Measurements from ENCODE around the gene AGAP1. TPM values are rescaled to one million over a fixed set of nuclear protein-coding genes. Genes with fewer than 3 reads are reported as not detected.

Gene AGAP1
- total RNA-seq, 1 experiment from 2014 or later = 56.4 TPM

DNA sequence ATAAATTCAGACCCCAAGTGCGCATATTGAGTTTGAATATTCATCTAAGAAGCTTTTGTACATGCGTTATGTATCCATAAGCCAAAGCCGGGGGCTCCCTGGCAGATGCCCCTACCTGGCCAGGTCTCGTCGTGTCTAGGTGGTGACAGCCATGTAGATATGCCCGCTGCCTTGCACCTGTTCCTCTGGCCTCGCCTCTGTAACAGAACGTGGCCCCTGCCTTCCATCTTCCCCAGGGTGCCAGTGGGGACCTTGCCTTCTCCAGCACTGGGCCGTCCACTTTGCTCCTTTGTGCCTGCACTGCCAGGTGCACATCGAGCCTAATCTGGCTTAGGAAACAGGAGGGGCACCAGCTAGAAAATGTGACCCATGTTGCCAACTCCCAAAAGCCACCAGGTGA lies 198.2 kb downstream of the AGAP1 start:
- intact Hi-C loops (cut with micrococcal nuclease; ENCODE audit: unreplicated experiment) = no loop called here
- no peak for DNase-seq
- Mint-ChIP-seq H3K4me1 (ENCODE audit: low read depth, unreplicated experiment) (peaks cover 31% of the 10 kb centered on the region), H3K27me3 (ENCODE audit: unreplicated experiment) (no peaks in the 10 kb centered on the region), H3K27ac (ENCODE audit: unreplicated experiment) (no peak overlapping the region), H3K36me3 (ENCODE audit: insufficient read depth, unreplicated experiment) (no peaks in the 10 kb centered on the region), H3K9me3 (ENCODE audit: low read depth, unreplicated experiment) (no peaks in the 10 kb centered on the region), H3K4me3 (ENCODE audit: low read depth, unreplicated experiment) (no peak overlapping the region)
- no TSS peak for BruUV-seq (replicated peaks)
- TF ChIP-seq, protein P1, sequence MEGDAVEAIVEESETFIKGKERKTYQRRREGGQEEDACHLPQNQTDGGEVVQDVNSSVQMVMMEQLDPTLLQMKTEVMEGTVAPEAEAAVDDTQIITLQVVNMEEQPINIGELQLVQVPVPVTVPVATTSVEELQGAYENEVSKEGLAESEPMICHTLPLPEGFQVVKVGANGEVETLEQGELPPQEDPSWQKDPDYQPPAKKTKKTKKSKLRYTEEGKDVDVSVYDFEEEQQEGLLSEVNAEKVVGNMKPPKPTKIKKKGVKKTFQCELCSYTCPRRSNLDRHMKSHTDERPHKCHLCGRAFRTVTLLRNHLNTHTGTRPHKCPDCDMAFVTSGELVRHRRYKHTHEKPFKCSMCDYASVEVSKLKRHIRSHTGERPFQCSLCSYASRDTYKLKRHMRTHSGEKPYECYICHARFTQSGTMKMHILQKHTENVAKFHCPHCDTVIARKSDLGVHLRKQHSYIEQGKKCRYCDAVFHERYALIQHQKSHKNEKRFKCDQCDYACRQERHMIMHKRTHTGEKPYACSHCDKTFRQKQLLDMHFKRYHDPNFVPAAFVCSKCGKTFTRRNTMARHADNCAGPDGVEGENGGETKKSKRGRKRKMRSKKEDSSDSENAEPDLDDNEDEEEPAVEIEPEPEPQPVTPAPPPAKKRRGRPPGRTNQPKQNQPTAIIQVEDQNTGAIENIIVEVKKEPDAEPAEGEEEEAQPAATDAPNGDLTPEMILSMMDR (IDR thresholded peaks at IDR 0.05; ENCODE audit: unreplicated experiment) = no peak
- CTCF ChIA-PET = interaction anchor here (0.5 kb wide), 1 partner anchor 442 kb away, joined by 3 read pairs; no protein-coding TSS in a partner anchor

DNA sequence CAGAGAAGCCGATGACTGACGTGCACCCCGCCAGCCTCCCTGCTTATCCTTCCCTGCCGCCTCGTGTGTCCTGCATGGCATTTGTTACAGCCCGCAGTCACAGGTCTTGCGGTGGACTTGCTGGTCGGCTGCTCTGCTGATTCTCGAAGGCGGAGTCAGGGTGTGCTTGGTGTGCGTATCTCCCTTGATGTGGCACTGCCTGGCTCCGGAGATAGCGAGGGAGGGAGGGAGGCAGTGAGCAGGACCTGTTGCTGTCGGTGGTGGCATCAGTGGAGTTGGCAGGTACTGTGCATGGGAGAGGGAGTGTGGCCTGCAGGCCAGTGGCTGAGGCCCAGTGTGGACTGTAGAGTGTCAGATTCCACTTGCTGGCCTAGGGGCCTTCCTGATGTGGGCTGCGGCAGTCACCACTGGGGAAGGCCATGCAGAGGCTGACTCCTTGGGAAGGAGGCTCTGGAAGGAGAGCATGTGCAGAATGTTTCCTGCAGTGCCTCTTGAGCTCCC lies 198.9 kb downstream of the AGAP1 start:
- Mint-ChIP-seq H3K4me3 (ENCODE audit: low read depth, unreplicated experiment) (no peak overlapping the region), H3K27me3 (ENCODE audit: unreplicated experiment) (no peaks in the 10 kb centered on the region), H3K4me1 (ENCODE audit: low read depth, unreplicated experiment) (peaks cover 26% of the 10 kb centered on the region), H3K9me3 (ENCODE audit: low read depth, unreplicated experiment) (no peaks in the 10 kb centered on the region), H3K36me3 (ENCODE audit: insufficient read depth, unreplicated experiment) (no peaks in the 10 kb centered on the region), H3K27ac (ENCODE audit: unreplicated experiment) (no peak overlapping the region)
- no TSS peak for BruUV-seq (replicated peaks)
- intact Hi-C loops (cut with micrococcal nuclease; ENCODE audit: unreplicated experiment) = no loop called here
- CTCF ChIA-PET = interaction anchor here (0.6 kb wide), 1 partner anchor 57 kb away, joined by 9 read pairs; no protein-coding TSS in a partner anchor
- TF ChIP-seq, protein P1 (IDR thresholded peaks at IDR 0.05; ENCODE audit: unreplicated experiment) = no peak
- DNase-seq = no peak

DNA sequence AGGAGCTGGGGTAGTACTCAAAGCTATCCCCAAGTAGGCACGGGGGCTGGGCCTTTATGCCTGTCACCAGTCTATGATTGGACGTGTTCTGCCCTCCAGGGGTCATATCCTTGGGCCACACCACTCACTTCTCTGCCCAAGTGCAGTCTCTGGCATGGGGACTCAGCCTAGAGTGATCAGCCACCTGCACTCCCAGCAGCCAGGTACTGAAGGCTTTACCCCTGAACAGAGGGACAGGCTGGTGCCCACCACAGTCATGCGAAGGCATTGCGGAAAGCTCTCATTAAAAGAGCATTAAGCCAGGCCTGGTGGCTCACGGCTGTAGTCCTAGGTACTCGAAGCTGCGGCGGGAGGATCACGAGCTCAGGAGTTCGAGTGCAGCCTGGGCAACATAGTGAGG lies 199.4 kb downstream of the AGAP1 start:
- no TSS peak for BruUV-seq (replicated peaks)
- H3K36me3 Mint-ChIP-seq (ENCODE audit: insufficient read depth, unreplicated experiment) = no peaks in the 10 kb centered on the region
- no peaks in the 10 kb centered on the region for H3K27me3 Mint-ChIP-seq (ENCODE audit: unreplicated experiment)
- intact Hi-C loops (cut with micrococcal nuclease; ENCODE audit: unreplicated experiment) = no loop called here
- H3K9me3 Mint-ChIP-seq (ENCODE audit: low read depth, unreplicated experiment) = no peaks in the 10 kb centered on the region
- peaks cover 21% of the 10 kb centered on the region for H3K4me1 Mint-ChIP-seq (ENCODE audit: low read depth, unreplicated experiment)
- CTCF ChIA-PET = interaction anchor here (0.6 kb wide), 1 partner anchor 56 kb away, joined by 9 read pairs; no protein-coding TSS in a partner anchor
- DNase-seq = no peak
- H3K27ac Mint-ChIP-seq (ENCODE audit: unreplicated experiment) = no peak overlapping the region
- TF ChIP-seq, protein P1 (IDR thresholded peaks at IDR 0.05; ENCODE audit: unreplicated experiment) = no peak
- no peak overlapping the region for H3K4me3 Mint-ChIP-seq (ENCODE audit: low read depth, unreplicated experiment)

DNA sequence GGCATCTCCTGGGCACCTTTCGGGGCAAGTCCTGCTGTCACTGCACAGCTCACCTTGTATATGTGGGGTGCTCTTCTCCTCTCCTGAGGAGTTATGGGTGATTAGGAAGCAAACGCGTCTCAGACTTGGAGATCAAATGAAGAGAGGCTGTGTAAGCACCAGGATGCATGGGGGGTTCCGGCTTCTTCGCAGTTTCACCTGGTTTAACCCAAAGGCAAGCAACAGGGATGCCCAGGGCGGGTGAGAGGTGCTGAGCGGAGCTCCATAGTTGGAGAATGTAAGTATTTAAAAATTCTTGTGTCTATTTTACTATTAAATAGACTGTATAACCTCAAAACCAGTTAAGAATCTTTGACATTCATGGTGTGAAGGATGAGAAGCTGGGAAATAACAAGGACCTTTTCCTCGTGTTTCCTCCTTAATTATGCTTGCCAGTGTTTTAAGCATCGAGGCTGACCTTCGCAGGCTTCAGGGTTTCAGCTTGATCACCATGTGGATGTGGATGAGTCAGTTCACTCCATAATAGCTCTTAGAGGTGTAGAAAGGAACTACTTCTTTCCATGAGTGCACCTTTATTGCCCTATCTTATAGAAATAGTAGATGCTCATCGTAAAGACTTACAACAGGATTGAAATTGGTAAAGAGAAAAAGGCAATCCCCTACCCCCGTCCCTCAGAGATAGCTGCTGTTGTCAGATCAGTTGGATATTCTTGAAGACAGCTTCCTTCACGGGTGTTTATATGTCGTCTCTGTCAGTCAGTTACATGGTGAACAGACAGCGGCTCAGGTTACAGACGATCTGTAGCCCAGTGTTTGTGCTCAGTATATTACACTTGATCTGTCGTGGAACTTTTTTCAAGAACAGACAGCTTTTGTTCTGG lies 201.1 kb downstream of the AGAP1 start:
- Mint-ChIP-seq H3K36me3 (ENCODE audit: insufficient read depth, unreplicated experiment) (no peaks in the 10 kb centered on the region), H3K27ac (ENCODE audit: unreplicated experiment) (no peak overlapping the region), H3K4me3 (ENCODE audit: low read depth, unreplicated experiment) (no peak overlapping the region), H3K4me1 (ENCODE audit: low read depth, unreplicated experiment) (peaks cover 21% of the 10 kb centered on the region), H3K9me3 (ENCODE audit: low read depth, unreplicated experiment) (no peaks in the 10 kb centered on the region), H3K27me3 (ENCODE audit: unreplicated experiment) (no peaks in the 10 kb centered on the region)
- BruUV-seq (replicated peaks) = no TSS peak
- intact Hi-C loops (cut with micrococcal nuclease; ENCODE audit: unreplicated experiment) = no loop called here
- TF ChIP-seq, protein P1 (IDR thresholded peaks at IDR 0.05; ENCODE audit: unreplicated experiment) = no peak
- DNase-seq = no peak
- CTCF ChIA-PET = interaction anchor here (0.6 kb wide), 1 partner anchor 48 kb away, joined by 3 read pairs; no protein-coding TSS in a partner anchor

Measured in Calu3 (cell line).